ENCODE data around the gene MEP1A. TPM values are rescaled to one million over a fixed set of nuclear protein-coding genes. Genes with fewer than 3 reads are reported as not detected.
"Not testable (repeated sequence)": the region's sequence is repeated elsewhere in the genome, so short reads cannot be mapped to it uniquely, and the experiment has no call there.

Gene MEP1A
- total RNA-seq, 2 donors from 2014 or later: not detected

DNA sequence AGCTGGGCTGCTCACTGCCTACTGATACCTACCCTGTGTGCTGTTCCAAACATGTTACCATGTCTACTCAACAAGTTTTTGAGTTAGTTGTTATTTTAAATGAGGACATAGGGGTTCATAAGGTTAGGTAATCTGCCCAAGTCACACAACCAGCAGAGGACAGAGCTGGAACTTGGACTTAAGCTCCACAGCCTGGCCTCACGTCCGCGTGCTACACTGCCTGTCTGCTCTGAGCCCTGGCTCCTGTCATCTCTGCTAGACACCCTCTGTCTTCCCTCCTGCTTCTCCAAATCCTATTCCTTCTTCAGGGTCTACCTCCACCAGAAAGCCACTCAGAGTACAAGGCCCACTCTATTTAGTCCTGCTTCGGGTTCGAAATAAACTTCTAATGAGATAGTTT, 28.2 kb upstream of the MEP1A start:
- ATAC-seq (no peak), DNase-seq (ENCODE audit: low spot score in 2 of 2) (no peak)
- H3K27ac Mint-ChIP-seq: no peak overlapping the region
- no peaks in the 10 kb centered on the region for H3K9me3 Mint-ChIP-seq
- no peaks in the 10 kb centered on the region for H3K36me3 Mint-ChIP-seq

DNA sequence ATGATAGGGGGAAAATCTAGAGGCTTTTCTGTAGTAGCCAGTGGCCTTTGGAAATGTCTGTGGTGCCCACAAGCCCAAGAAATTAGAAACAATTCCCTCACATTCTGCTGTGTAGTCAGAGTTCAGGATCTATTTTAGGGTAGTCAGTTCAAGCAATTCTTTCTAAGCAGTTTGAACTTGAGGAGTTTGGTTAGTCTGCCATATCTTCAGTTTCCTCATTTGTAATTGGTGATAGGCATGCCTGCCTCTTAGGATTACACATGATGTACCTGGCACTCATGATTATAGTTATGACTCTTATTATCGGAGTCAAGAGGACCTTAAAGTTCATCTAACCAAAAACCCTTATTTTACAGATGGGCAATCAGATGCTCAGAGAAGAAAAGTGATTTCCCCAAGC, 21.2 kb upstream of the MEP1A start:
- DNase-seq (ENCODE audit: low spot score in 2 of 2): no peak
- no peak overlapping the region for H3K27ac Mint-ChIP-seq
- H3K9me3 Mint-ChIP-seq: no peaks in the 10 kb centered on the region
- ATAC-seq: no peak
- H3K36me3 Mint-ChIP-seq: no peaks in the 10 kb centered on the region

DNA sequence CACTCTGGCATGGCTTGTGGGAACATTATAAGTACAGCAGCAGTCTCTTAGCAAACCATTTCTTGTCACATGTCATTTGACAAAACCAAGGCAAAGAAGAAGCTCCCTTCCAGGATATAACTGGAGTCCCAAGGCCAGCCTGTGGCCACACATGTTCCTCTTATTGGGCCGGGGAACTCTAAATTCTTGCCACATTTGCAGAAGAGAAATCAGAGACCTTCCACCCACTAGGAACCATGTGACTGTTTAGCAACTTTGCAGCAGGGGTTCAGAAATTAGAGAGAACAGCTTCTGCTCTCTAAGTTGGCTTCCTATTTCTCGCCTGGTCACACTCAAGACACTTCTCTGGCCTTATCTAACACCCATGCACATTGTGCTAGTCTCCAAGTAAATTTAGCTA, 20.4 kb upstream of the MEP1A start:
- DNase-seq (ENCODE audit: low spot score in 2 of 2) (no peak), ATAC-seq (no peak)
- Mint-ChIP-seq H3K9me3 (no peaks in the 10 kb centered on the region), H3K36me3 (no peaks in the 10 kb centered on the region), H3K27ac (no peak overlapping the region)

DNA sequence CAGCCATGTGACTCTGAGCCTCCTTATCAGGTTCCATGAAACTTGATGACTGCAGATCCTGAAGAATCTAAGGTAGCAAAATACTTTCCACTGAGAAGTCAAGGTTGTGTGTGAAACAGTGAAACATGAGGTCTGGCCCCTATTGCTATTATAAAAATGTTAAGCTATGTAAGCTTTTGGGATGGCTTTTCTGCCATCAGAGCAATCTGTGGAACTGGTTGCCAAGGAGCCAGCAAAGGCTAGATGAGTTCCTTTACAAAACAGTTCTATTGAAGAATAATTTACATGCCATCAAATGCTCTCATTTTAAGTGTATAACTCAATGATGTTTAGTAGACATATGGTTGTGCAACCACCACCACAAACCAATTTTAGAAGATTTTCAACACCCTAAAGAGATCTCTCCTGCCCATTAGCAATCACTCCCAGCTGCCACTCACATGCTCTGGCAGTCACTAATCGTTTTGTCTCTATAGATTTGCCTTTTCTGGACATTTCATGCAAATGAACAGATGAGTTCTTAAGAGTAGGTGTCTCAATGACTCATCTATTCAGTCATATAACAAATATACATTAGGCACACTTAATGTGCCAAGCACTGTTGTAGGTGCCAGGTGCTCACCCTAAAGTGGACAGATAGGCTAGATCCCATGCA, 19.9 kb upstream of the MEP1A start:
- Mint-ChIP-seq H3K27ac (no peak overlapping the region), H3K9me3 (no peaks in the 10 kb centered on the region), H3K36me3 (no peaks in the 10 kb centered on the region)
- no peak for DNase-seq (ENCODE audit: low spot score in 2 of 2)
- ATAC-seq: no peak

DNA sequence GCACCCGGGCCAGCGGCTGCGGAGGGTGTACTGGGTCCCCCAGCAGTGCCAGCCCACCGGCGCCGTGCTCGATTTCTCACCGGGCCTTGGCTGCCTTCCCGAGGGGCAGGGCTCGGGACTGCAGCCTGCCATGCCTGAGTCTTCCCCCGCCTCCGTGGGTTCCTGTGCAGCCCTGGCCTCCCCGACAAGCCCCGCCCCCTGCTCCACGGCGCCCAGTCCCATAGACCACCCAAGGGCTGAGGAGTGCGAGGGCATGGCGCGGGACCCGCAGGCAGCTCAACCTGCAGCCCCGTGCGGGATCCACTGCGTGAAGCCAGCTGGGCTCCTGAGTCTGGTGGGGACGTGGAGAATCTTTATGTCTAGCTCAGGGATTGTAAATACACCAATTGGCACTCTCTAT, 18.5 kb upstream of the MEP1A start:
- H3K27ac Mint-ChIP-seq; ATAC-seq; DNase-seq (ENCODE audit: low spot score in 2 of 2); H3K9me3 Mint-ChIP-seq; H3K36me3 Mint-ChIP-seq: not testable (repeated sequence)

DNA sequence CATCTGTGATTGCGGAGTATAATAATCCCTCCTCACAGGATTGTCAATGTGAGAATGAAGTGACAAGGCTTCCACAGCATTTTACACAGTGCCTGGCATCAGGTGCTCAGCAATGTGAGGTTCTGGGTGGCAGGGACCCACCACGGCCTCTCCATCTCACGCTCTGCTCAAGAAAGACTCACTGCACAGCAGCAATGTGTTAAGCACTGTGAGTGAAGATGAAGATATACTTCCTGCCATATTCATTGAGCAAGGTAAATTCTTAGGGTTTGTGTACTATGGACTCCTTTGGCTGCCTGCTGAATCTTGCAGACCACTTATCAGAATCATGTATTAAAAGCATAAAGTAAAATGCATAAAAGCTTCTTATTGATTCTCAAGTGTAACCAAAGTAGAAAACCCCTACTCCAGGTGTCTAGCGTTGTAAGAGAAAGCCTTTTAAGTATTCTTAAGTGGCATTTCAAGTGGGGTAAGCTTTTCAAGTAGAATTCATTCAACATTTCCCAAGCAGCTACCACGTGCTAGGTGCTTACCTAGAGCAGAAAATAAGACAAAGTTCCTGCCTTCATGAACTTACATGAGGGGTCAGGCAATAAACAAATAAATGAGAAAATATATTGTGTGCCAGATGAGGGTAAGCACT, 17.0 kb upstream of the MEP1A start:
- no peak for ATAC-seq
- no peaks in the 10 kb centered on the region for H3K9me3 Mint-ChIP-seq
- no peak overlapping the region for H3K27ac Mint-ChIP-seq
- H3K36me3 Mint-ChIP-seq: no peaks in the 10 kb centered on the region
- DNase-seq (ENCODE audit: low spot score in 2 of 2): no peak

DNA sequence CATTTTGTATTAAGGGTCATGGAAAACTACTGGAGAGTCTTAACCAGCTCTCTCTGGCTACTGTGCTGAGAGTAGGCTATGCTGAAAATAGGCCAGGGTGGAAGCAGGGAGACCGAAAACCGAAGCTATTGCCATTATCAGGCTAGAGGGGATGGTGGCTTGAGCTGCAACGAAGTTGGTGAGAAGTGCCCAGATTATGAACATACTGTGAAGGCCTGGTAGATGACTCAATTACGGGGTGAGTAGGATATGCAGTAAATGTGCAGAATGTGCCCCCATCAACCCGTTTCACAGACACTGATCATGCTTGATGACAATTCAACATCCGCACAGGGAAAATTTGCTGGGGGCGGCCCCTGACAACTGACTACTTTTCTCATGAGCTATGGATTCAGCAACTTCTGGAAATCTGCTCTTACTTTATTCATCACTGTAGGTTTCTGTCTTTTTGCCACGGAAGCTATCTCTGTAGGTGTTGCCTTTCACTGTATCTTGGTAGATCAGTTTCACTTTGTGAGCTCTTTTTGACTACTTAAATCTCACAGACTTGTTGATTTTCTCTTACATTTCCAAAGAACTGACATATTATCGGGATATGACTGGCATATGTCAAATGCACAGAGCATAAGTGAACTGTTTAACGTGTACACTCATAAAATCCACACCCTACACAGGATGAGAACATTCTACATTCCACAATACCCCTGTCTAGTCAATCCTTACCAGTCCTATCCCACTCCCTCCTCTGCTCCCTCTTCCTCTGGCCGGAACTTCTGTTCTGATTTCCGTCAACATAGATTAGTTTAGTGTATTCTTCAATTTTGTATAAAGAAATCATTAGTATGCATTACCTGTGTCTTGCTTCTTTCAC, 15.5 kb upstream of the MEP1A start:
- no peaks in the 10 kb centered on the region for H3K36me3 Mint-ChIP-seq
- no peak overlapping the region for H3K27ac Mint-ChIP-seq
- DNase-seq (ENCODE audit: low spot score in 2 of 2) (no peak), ATAC-seq (no peak)
- no peaks in the 10 kb centered on the region for H3K9me3 Mint-ChIP-seq

DNA sequence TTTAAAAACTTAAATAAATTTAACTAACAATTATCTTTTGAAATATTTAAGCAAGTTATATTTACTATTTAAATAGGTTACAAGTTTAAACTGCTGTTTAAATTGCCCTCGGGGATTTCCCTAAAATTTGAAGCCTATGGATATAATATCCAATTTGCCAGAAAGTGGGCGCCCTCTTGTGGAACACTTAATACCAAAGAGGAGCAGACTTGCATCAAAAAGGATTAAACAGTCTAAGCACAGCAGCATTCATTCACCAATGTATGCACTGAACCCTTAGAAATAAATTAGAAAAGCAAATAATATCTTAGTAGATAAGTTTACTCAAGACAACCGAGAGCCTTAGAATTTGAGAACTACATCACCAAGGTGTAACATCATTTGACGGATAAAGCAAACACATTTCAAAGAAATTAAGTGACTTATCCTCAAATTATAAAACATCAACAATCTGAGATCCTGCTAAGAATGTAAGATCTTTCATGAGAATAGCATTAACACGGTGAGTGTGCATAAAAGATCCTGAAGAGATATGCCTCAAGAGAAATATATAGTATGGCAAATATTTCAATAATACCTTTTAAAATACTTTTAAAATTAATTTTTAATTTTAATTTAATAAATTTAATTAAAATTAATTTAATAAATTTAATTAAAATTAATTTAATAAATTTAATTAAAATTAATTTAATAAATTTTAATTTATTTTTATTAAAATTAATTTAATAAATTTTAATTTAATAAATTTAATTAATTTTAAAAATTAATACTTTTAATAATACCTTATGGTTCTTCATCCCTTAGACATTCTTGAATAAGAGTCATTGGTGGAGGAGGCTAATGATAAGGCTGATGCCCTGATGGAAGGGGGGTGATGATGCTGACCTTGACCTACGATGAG, 11.5 kb upstream of the MEP1A start:
- DNase-seq (ENCODE audit: low spot score in 2 of 2) (peak in 1 of 2 donors; percentile 25), ATAC-seq (peak in 1 of 2 donors; percentile 53)
- no peaks in the 10 kb centered on the region for H3K9me3 Mint-ChIP-seq
- no peak overlapping the region for H3K27ac Mint-ChIP-seq
- H3K36me3 Mint-ChIP-seq: no peaks in the 10 kb centered on the region

DNA sequence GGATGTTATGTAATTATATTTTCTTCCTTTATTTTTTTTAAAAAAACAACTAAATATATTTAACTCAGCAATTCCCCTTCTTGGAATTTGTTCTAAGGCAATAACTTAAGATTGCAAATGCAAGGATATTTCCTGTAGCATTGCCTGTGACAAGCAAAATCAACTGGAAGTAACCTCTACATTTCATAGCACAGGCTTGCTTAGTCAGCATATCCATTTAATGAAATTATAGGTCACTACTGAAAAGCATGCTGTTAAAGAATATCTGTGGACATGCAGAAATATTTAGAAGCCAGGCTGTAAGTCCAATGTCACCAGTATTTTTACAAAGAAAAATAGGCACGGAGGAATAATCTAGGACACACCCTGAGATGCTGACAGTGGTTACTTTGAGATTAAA, 8.7 kb upstream of the MEP1A start:
- ATAC-seq (no peak), DNase-seq (ENCODE audit: low spot score in 2 of 2) (no peak)
- Mint-ChIP-seq H3K27ac (no peak overlapping the region), H3K36me3 (no peaks in the 10 kb centered on the region), H3K9me3 (no peaks in the 10 kb centered on the region)

DNA sequence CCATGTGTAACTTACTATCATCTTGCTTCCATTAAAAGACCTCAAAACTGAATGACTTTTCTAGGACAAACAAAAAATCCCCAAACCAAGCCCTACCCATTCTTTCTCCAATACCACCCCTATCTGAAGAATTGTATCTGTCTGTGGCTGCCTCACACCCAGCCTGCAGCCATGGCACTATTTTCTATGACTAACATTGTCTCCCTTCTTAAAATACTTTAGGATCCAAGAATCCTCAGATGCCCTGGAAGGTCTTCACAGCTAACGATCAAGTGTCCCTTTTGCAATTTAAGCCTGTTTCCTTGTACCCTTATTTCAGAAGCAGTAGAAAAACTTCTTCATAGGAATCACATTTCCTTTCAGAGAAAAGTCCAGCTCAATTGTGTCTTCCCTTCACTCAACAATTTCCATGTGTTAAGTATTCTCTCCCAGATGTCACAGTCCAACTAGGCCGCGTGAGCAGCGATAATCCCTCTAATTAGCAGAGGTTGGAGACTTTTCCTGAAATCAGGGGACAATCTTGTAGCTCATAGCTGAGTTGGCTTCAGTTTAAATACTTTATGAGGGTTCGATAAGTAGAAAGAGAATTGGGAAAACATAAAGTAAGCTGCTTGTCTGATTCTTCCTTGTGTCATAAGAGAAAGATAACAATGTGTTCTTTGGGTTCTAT, 5.2 kb upstream of the MEP1A start:
- H3K27ac Mint-ChIP-seq: no peak overlapping the region
- no peaks in the 10 kb centered on the region for H3K36me3 Mint-ChIP-seq
- DNase-seq (ENCODE audit: low spot score in 2 of 2): no peak
- no peaks in the 10 kb centered on the region for H3K9me3 Mint-ChIP-seq
- no peak for ATAC-seq

DNA sequence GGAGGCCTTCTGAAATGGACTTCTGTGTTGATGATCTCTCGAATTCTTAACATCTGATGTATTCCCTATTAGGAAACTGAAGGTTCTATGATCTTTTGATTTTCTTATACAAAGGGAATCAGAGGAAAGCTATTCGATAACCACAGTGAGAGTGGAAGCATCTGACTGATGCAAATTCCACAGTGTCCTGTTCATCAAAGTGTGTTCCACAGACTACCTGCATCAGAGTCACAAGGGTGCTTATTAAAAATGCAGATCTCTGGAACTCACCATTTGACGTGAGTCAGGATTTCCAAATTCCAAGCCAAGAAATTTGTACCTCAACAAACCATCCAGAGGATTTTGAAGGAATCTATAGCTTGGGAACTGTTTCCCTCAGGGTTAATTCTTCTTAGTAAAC, 4.4 kb upstream of the MEP1A start:
- ATAC-seq: no peak
- no peak overlapping the region for H3K27ac Mint-ChIP-seq

DNA sequence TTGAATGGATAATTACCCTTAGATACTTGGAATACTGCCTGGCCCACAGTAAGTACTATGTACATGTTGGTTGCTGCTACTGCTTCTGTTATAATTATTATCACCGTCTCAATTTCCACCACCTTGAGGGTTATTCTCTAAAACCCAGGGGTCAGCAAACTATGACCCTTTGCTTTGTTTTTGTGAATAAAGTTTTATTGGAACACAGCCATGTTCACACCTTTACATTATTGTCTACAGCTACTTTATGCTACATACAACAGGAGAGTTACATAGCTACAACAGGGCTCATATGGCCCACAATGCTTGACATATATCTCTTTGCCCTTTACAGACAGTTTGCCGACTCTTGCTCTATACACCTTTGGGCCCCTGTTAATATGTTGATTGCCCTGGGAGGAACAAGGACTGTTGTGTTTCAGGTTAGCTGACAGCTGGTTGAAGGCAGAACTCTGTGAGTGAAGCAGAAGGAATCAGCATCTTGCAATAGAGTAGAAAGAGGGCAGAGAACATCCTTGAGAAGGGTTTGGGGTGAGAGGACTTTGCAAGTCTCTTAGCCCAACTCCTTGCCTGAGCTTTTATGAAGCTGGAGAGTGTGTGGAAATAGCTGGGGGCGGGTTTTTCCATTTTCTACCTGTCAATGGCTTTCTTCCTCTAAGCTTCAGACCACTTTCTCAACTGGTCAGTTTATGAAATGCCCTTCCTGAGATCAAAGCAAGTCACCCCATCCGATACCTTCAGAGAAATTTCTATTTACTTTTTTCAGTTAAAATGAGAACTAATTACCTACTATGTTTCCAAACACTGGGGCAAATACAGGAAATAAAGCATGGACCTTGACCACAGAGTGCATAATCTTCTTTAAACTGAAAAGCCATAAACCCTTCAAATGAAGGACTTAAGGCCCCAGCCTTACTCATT, 3.5 kb upstream of the MEP1A start:
- DNase-seq (ENCODE audit: low spot score in 2 of 2): no peak
- no peaks in the 10 kb centered on the region for H3K36me3 Mint-ChIP-seq
- no peaks in the 10 kb centered on the region for H3K9me3 Mint-ChIP-seq
- peak overlapping the region in 1 of 2 donors; percentile 7 for H3K27ac Mint-ChIP-seq
- no peak for ATAC-seq

More for the DNA sequence above, 4.4 kb upstream of the MEP1A start:
- Mint-ChIP-seq H3K9me3 (no peaks in the 10 kb centered on the region), H3K36me3 (no peaks in the 10 kb centered on the region)
- DNase-seq (ENCODE audit: low spot score in 2 of 2): no peak

DNA sequence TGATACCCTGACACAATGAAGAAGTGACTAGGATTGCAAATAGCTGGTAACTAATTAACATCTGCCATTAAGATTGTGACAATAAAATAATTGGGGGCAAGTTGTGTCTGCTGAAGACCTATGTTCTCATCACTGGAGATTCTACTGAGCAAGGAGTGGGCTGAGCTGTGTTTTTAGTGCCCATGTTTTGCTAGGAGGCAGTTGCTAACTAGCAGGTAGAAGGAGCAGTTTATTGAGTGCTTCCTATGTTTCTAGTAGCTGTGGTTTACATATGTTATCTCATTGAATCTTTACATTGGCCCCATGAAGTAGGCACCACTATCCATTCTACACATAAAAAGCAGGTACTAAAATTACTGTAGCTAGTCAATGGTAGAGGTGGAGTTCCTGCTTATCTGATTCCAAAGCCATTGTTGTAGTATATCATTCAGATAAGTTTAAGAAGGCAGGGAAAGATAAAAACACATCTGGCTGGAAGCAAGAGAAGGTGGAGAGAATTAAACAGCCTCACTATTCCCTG, 2.8 kb upstream of the MEP1A start:
- DNase-seq (ENCODE audit: low spot score in 2 of 2): no peak
- Mint-ChIP-seq H3K9me3 (no peaks in the 10 kb centered on the region), H3K36me3 (no peaks in the 10 kb centered on the region), H3K27ac (no peak overlapping the region)
- ATAC-seq: no peak

DNA sequence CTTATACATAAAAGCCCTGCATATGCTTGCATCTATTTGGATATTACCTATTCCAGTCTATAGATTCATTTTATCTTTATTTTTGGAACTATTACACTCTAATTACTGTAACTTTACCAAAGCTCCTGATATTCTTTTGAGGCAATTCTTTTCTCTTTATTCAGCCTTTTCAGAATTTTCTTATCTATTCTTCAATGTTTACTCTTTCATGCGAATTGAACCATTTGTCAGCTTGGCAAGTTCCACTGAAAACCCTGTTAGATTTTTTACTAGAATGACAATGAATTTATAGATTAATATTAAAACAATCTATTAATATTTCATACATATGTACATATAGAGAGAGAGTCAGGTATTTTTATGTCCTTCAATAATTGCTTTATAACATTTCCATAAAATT, 554 bp upstream of the MEP1A start:
- no peak overlapping the region for H3K27ac Mint-ChIP-seq

DNA sequence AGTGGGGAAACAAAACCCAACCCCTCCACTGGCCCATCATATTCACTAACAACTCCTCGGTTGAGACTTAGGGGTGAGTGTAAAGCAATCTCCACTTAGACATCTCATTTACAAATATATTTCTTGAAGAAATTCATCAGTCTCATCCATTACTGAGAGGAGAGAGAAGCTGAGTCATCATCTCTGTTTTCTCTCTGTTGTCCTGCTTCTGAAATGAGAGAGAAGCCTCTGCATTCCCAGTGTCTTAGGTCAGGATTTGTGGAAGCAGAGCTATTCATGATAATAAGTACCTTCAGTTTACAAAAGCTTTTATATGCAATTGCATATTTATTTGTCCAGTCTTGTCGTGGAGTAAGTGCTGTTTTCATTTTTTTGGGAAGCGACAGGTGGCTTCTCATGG, 879 bp downstream of the MEP1A start:
- no peaks in the 10 kb centered on the region for H3K36me3 Mint-ChIP-seq
- no peak overlapping the region for H3K27ac Mint-ChIP-seq
- H3K9me3 Mint-ChIP-seq: peaks cover 0 to 4% of the 10 kb centered on the region in 2 donors
- DNase-seq (ENCODE audit: low spot score in 2 of 2) (no peak), ATAC-seq (no peak)

More for the DNA sequence above, 554 bp upstream of the MEP1A start:
- Mint-ChIP-seq H3K9me3 (peaks cover 0 to 4% of the 10 kb centered on the region in 2 donors), H3K36me3 (no peaks in the 10 kb centered on the region)
- ATAC-seq (no peak), DNase-seq (ENCODE audit: low spot score in 2 of 2) (no peak)

Data from activated naive CD4-positive, alpha-beta T cell treated with anti-CD3 and anti-CD28 coated beads, Interleukin-2, amount 50 U/mL, for 72 hours (primary cell).